Stomach (tissue), 9 donors: ENCODE data around the gene LRRC28. TPM values are rescaled to one million over a fixed set of nuclear protein-coding genes. Genes with fewer than 3 reads are reported as not detected.
"Not testable (repeated sequence)": the region's sequence is repeated elsewhere in the genome, so short reads cannot be mapped to it uniquely, and the experiment has no call there.

Source experiments
- DNase-seq, 2 donors: peaks; one replicate each; pipeline versions ENCODE4 v3.0.0 to v3.0.0-alpha.2; 2013 to 2019
- H3K27ac ChIP-seq, 5 donors: fragments of 200-600 bp in 4 of 5; sonication (generic) in 4 of 5; one replicate each; pipeline ENCODE4 v1.5.1; 2013 to 2019; ENCODE audit warnings: mild to moderate bottlenecking in 1 of 5, moderate library complexity in 1 of 5
- H3K27me3 ChIP-seq, 3 donors: fragments of 200-600 bp; sonication (generic); one replicate each; pipeline ENCODE4 v1.5.1; 2017 to 2019; ENCODE audit warnings: mixed run types in 1 of 3
- H3K36me3 ChIP-seq, 4 donors: fragments of 200-600 bp; sonication (generic); 1 replicate in 3 of 4; 2 replicates in 1 of 4; pipeline ENCODE4 v1.5.1; 2016 to 2019
- H3K4me1 ChIP-seq, 4 donors: fragments of 200-600 bp; sonication (generic); one replicate each; pipeline ENCODE4 v1.5.1; 2016 to 2019
- H3K4me3 ChIP-seq, 4 donors: fragments of 200-600 bp; sonication (generic) in 3 of 4; one replicate each; pipeline ENCODE4 v1.5.1; 2016 to 2019; ENCODE audit warnings: mild to moderate bottlenecking in 1 of 4
- H3K9me3 ChIP-seq, 4 donors: fragments of 200-600 bp; sonication (generic); one replicate each; pipeline ENCODE4 v1.5.1; 2016 to 2019
- CTCF ChIP-seq, 7 experiments: fragments of 450-650 bp in 4 of 7; fragments of 200-600 bp in 3 of 7; sonication (generic) in 3 of 7; IDR thresholded peaks; one replicate each; pipeline ENCODE4 v1.5.1; 2016 to 2019; ENCODE audit warnings: antibody characterized with exemption in 7 of 7, control low read depth in 2 of 7, mild to moderate bottlenecking in 1 of 7
- EP300 ChIP-seq: sonication (generic); formaldehyde crosslinking; IDR thresholded peaks from one replicate; pipeline ENCODE4 v1.6.1; 2017; ENCODE audit warnings: antibody characterized with exemption
- POLR2A ChIP-seq, 4 donors: fragments of 450-650 bp; IDR thresholded peaks; one replicate each; pipeline ENCODE4 v1.6.1; 2016; ENCODE audit warnings: antibody characterized with exemption in 4 of 4, control low read depth in 2 of 4, mild to moderate bottlenecking in 1 of 4, moderate library complexity in 1 of 4
- POLR2AphosphoS5 ChIP-seq, 3 donors: sonication (generic); formaldehyde crosslinking; IDR thresholded peaks; one replicate each; pipeline ENCODE4 v1.6.1; 2016; ENCODE audit warnings: antibody characterized with exemption in 3 of 3
- WGBS, 5 donors: extraction: QIAGEN DNeasy Blood & Tissue Kit in 3 of 5; methylation state at CpG; one replicate each; pipeline versions ENCODE4 v1.1.5 to v1.1.7; 2013 to 2018; 5-methylcytosine and 5-hydroxymethylcytosine counted together
- intact Hi-C: fragments of 100-400 bp; cut with DNase I; formaldehyde crosslinking; loops from one replicate; pipeline ENCODE4 v1.15.1; 2023; ENCODE audit warnings: low total_unique reads
- polyA plus RNA-seq, 3 donors: library from polyadenylated mRNA; stranded (reverse); fragments of 200-250 nt; gene quantifications; one replicate each; pipeline ENCODE4 v1.2.3, GENCODE V29; 2013
- total RNA-seq, 5 donors: library from RNA; depleted of rRNA; stranded (reverse); fragments of >200 nt; gene quantifications; one replicate each; pipeline versions ENCODE4 v1.1.0 to v1.2.3, GENCODE V29; 2014 to 2016
- donor health status: healthy with polysubstance abuse.
- donor health status: Bipolar disorder and iron deficiency.
- donor health status: healthy.

The LRRC28 gene
- total and polyA plus RNA-seq, 8 donors, result 9.6 to 82.6 (median 26.2) TPM

DNA sequence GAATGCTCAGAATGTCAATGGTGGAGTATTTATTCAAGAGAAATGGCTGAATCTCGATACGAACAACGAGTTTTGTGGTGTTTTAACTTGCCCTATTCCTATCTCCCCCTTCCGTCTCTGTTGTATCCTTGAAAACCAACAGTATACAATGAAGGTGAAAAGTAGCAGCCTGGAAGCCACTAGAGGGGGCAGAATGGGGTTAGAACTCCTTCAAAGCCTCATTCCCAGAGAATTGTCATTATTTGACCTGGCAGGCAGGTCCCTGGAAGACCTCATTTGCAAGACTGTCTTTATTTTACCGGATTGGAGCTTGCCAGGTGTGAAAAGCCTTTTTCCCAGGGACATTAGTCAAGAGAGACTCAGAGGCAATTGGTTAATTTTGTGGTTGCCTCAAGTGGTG is 139.4 kb downstream of the LRRC28 start:
- H3K4me1 ChIP-seq, result peaks cover 0 to 10% (median 6%) of the 10 kb centered on the region in 4 donors
- no peak overlapping the region for H3K27ac ChIP-seq
- peaks cover 0 to 24% (median 5%) of the 10 kb centered on the region in 4 donors for H3K9me3 ChIP-seq
- no peak for DNase-seq
- TF ChIP-seq EP300, result no peak
- TF ChIP-seq POLR2A (IDR thresholded peaks at IDR 0.05), result no peak
- H3K4me3 ChIP-seq, result no peak overlapping the region
- intact Hi-C loops, result no loop called here
- no peaks in the 10 kb centered on the region for H3K27me3 ChIP-seq
- 73 to 81% (median 76%) methylated on average over 5 of the region's 5 CpGs for WGBS, 5 donors
- peaks cover 0 to 4% (median 0%) of the 10 kb centered on the region in 4 donors for H3K36me3 ChIP-seq

GRCh38 chr15:99393641-99394040 is 142.4 kb downstream of the LRRC28 start:
- TF ChIP-seq POLR2A (IDR thresholded peaks at IDR 0.05) (no peak), CTCF (IDR thresholded peaks at IDR 0.05) (no peak), EP300 (no peak), POLR2AphosphoS5 (IDR thresholded peaks at IDR 0.05) (no peak)
- WGBS, 5 donors, result 27 to 62% (median 43%) methylated on average over 1 of the region's 1 CpG
- H3K9me3 ChIP-seq, result peaks cover 0 to 24% (median 5%) of the 10 kb centered on the region in 4 donors
- peaks cover 0 to 3% (median 0%) of the 10 kb centered on the region in 3 donors for H3K27me3 ChIP-seq
- no peaks in the 10 kb centered on the region for H3K4me1 ChIP-seq
- DNase-seq, result no peak
- no peak overlapping the region for H3K27ac ChIP-seq
- no peak overlapping the region for H3K4me3 ChIP-seq
- no peaks in the 10 kb centered on the region for H3K36me3 ChIP-seq
- intact Hi-C loops, result no loop called here

DNA sequence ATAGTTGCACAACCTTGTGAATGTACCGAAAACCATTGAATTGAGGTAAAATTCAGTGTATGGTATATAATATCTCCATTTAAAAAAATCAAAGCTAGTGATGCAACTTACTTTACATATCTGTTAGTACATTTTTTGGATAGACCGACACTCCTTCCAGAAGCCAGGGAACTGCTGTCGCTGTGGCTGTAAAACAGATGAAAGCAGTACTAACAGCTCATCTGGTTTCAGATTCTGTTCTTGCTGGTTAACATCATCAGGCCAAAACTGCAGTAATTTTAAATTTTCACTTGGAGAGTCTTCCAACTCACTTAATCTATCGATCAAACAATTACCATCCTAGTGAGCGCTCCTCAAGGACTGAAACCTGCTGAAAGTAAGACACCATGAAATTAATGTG is 145.1 kb downstream of the LRRC28 start:
- TF ChIP-seq POLR2A (IDR thresholded peaks at IDR 0.05) (no peak), CTCF (IDR thresholded peaks at IDR 0.05) (no peak), POLR2AphosphoS5 (IDR thresholded peaks at IDR 0.05) (no peak), EP300 (no peak)
- H3K9me3 ChIP-seq, result peaks cover 0 to 18% (median 5%) of the 10 kb centered on the region in 4 donors
- H3K27ac ChIP-seq, result no peak overlapping the region

DNA sequence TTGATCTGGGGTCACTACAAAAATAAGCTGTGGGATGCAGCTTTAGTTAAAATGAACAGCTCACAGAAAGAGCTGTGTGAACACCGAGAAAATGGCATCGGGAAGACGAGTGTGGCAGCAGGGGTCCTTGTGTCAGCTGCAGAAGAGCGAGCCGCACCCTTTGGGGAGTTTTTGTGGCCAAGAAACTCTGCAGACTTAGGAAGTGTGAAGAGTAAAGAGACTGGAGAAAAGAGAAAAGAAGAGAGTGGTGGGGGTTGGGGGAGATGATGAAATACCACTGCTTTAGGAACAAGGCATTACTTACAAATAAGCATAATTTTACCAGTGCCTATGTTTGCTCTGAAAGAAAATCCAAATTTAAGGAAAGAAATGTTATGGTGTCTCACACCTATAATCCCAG is 147.8 kb downstream of the LRRC28 start:
- intact Hi-C loops, result no loop called here
- Histone ChIP-seq H3K36me3 (no peaks in the 10 kb centered on the region), H3K4me3 (no peak overlapping the region), H3K4me1 (peaks cover 0 to 16% (median 4%) of the 10 kb centered on the region in 4 donors), H3K9me3 (peaks cover 0 to 2% (median 0%) of the 10 kb centered on the region in 4 donors), H3K27ac (no peak overlapping the region), H3K27me3 (peaks cover 0 to 3% (median 0%) of the 10 kb centered on the region in 3 donors)
- 81 to 87% (median 85%) methylated on average over 5 of the region's 5 CpGs for WGBS, 5 donors
- no peak for DNase-seq
- no peak for TF ChIP-seq POLR2A (IDR thresholded peaks at IDR 0.05)
- no peak for TF ChIP-seq CTCF (IDR thresholded peaks at IDR 0.05)
- TF ChIP-seq EP300, result no peak
- no peak for TF ChIP-seq POLR2AphosphoS5 (IDR thresholded peaks at IDR 0.05)

More for the DNA sequence above, 145.1 kb downstream of the LRRC28 start:
- Histone ChIP-seq H3K4me1 (peaks cover 0 to under 1% (median 0%) of the 10 kb centered on the region in 4 donors), H3K36me3 (no peaks in the 10 kb centered on the region), H3K27me3 (peaks cover 0 to 3% (median 0%) of the 10 kb centered on the region in 3 donors), H3K4me3 (no peak overlapping the region)
- intact Hi-C loops, result no loop called here
- 90 to 97% (median 93%) methylated on average over 5 of the region's 5 CpGs for WGBS, 5 donors
- no peak for DNase-seq

GRCh38 chr15:99399618-99400017 is 148.3 kb downstream of the LRRC28 start:
- DNase-seq, result no peak
- no peaks in the 10 kb centered on the region for H3K9me3 ChIP-seq
- peaks cover 0 to 16% (median 4%) of the 10 kb centered on the region in 4 donors for H3K4me1 ChIP-seq
- no peaks in the 10 kb centered on the region for H3K36me3 ChIP-seq
- intact Hi-C loops, result no loop called here
- peaks cover 0 to 3% (median 0%) of the 10 kb centered on the region in 3 donors for H3K27me3 ChIP-seq
- TF ChIP-seq CTCF (IDR thresholded peaks at IDR 0.05) (no peak), POLR2AphosphoS5 (IDR thresholded peaks at IDR 0.05) (no peak), POLR2A (IDR thresholded peaks at IDR 0.05) (no peak), EP300 (no peak)
- no peak overlapping the region for H3K27ac ChIP-seq
- no peak overlapping the region for H3K4me3 ChIP-seq
- WGBS, 5 donors, result 84 to 97% (median 92%) methylated on average over 4 of the region's 4 CpGs

DNA sequence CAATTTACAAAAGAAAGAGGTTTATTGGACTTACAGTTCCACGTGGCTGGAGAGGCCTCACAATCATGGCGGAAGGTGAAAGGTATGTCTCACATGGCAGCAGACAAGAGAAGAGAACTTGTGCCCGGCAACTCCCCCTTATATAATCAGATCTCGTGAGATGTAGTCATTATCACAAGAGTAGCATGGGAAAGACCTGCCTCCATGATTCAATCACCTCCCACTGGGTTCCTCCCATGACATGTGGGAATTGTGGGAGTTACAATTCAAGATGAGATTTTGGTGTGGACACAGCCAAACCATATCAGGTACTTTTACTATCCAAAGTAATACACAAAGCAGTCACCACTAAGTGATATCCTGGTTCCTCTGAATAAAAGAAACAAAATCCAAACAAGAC is 149.9 kb downstream of the LRRC28 start:
- H3K36me3 ChIP-seq, H3K27me3 ChIP-seq, H3K27ac ChIP-seq, H3K4me3 ChIP-seq, DNase-seq, H3K9me3 ChIP-seq, intact Hi-C loops: not testable (repeated sequence)
- 83 to 87% (median 85%) methylated on average over 4 of the region's 4 CpGs for WGBS, 5 donors
- peaks cover 0 to 16% (median 4%) of the 10 kb centered on the region in 4 donors for H3K4me1 ChIP-seq
